Bone marrow (tissue), 2 donors: Measurements from ENCODE around the gene TTLL11.

Experiments used
- DNase-seq, 2 donors: peaks; one replicate each; lab custom pipeline; 2025; lab: John Stamatoyannopoulos, UW

Gene TTLL11

DNA sequence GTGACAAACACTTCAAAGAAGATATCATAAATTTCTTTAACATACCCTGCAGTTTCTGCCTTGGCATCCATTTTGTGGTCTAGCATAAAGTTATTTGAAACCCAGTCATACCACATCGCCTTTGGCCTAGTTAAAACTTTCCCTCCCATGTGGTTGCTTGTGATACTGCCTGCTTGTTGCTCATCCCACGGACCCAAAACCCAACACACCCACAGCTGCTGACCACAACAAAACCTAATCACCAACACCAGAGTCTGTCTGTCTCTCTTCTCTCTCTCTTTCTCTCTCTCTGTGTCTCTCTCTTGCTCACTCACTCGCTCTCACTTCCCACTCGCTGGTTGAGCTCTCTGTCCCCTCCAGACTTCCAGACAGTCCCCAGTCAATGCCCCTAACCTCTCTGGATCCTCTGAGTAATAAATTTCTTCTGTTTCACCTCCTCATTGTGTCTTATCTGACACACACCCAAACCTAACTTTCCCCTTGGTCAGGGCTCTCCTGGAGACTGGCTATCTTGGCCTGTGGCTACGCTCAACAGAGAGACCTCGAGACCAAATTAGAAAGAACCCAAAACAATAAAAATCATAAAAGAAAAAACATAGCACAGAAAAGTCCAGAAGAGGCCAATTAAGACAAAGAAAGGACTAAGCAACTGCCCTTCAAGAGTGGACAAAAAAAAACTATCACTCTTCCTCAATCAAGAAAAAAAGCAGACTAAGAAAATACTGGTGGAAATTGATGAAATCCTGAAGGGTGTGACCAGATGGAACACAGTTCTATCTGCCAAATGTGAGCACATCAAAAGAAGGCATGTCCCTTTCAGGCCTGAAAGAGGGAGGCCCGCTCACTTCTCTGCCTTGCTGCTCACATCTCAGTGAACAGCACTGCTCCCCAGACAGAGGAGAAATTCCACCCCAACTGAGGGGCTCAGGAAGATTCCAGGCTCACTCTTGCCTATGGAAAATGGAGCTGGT is 41.5 kb downstream of the TTLL11 start:
- DNase-seq: no peak

DNA sequence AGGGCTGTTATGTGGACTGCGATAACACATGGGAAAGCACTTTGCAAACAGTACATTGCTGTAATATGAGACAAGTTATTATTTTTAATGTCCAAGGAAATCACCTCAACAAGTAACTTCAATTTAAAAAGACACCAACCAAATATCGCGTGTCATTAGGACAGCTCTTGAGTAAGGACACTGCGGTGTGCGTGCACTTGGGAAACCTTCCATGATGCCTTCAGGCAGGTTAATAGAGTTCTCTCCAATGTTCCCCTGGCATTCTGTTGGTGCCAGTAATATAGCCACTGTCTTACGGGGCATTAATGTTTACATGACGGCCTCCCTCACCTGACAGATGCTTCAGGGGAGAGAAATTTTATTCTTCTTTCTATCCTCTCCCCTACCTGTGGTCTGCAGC is 42.9 kb downstream of the TTLL11 start:
- DNase-seq: no peak

DNA sequence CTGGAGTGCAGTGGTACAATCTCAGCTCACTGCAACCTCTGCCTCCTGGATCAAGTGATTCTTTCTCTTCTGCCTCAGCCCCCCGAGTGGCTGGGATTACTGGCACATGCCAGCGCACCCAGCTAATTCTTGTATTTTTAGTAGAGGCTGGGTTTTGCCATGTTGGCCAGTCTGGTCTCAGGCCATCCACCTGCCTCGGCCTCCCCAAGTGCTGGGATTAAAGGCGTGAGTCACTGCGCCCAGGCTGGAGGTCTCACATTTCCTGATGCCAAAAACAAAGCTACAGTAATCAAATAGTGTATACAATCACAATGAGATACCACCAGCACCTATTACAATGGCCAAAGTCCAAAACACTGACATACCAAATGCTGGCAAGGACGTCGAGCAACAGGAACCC is 51.1 kb downstream of the TTLL11 start:
- DNase-seq: no peak

DNA sequence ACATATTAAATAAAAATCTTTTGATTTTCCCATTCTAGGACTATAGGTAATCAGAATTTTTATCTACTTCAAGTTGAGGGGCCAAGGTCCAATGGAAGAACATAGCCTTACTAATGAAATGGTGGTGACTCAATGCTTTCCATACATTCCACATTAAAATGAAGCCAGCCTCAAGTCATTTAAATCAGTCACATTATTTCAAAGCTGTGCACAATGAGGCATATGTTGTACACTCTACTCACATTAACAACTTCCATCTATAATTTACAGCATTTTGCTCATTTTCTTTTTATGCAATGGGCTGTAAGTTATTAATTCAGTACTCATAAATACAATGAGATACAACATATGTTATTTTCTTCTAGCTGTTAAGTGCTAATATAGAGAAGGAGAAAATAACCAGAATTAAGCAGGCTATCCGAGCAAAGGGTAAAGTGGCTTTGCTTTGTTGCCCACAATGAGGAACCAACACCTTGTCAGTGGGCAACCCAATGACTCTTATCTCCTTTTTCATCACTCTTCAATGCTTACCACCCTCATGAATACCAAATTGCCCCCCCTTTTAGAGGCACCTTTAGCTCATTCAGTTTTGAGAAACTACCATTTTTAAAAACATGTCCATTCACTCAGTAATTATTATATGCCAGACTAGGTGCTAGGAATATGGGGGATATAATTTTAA is 52.4 kb downstream of the TTLL11 start:
- DNase-seq: no peak

DNA sequence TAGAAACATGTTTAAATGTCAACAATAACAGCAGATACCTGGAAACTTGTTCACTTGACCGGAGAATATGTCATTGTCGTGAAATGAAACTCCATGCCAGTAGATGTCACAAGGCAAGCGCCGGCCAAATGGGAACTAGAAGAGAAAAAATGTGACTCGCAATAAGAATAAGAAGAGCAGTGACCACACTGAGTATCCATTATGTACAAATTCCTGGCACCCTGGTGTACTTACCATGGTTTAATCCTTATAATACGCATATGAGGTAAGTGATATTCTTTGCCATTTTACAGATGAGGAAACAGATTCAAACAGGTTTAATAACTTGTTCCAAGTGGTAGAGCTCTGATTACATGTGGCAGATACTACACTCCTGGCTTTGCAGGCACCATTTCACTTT is 53.9 kb downstream of the TTLL11 start:
- DNase-seq: no peak

DNA sequence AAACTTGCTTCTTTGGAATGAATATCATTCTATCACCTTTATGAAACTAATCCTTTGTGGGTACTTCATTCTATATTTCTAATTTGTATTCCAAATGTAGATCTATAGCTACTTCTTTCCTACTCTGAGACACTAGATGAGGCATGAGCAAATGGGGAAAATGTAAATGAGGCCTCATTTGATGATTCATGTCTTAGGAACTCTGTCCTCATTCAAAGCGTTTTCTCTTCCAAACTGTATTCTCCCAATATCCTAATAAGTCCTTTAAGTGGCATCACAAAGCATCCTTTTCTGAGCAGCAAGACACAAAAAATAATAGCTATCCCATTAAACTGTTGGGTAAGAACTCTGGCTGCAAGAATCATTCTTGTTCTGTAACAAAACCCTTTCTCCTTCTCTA is 56.1 kb downstream of the TTLL11 start:
- no peak for DNase-seq

DNA sequence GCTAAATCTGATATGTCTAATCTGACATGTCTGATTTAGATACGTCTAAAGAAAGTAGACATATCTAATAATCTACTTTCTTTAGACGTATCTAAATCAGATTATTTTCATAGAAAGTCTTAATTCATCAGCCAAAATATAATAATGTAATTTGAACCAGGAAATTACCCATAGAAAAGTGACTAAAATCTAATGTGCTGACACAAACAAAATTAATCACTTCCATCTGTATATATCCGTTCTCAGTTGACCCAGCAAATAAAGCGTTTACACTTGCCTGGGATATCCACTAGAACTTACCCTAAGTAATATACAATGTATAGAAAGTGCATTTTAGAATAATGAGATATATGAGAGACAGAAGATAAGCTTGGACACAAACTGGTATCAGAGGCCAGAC is 56.7 kb downstream of the TTLL11 start:
- no peak for DNase-seq

DNA sequence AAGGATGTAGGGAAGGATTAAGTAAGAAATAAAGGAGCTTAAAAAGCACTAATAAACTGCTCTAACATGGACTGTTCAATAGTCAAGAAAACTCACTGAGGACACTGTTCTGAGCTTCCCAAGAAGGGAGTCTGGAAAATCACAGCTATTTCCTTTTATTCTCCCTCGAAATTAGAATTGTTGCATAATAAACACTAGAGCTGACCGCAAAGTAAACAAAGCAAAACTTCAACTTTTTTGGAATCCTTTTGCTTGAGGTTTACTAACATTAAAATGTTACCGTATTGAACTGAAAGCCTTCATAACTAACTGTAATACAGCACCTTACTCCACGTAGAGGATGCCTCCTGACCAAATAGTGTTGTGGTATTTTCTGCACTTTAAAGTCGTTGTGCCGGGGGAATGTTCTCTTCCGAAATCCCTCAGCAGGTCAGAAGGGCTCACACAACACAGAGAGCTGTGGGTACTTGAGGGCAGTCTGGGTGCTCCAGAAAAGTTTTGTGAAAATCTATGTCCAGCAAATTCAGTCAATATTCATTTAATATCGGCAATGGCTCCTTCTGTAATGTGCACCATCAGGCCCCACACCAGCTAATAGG is 59.2 kb downstream of the TTLL11 start:
- no peak for DNase-seq

DNA sequence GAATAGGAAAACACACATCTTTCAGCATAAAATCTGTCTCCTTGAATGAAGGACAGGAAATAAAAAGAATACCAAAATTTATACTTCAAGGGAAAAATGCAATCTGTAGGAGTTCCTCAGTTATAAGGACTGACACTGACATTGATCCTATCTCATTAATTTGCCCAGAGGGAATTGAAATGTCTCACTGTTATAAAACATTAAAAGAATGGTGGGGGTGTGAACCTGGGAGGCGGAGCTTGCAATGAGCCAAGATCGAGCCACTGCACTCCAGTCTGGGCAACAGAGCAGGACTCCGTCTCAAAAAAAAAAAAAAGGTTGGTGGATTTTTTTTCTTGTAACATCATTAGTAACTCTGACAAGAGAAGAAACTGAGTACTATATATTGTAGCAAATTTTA is 60.8 kb downstream of the TTLL11 start:
- DNase-seq: no peak

DNA sequence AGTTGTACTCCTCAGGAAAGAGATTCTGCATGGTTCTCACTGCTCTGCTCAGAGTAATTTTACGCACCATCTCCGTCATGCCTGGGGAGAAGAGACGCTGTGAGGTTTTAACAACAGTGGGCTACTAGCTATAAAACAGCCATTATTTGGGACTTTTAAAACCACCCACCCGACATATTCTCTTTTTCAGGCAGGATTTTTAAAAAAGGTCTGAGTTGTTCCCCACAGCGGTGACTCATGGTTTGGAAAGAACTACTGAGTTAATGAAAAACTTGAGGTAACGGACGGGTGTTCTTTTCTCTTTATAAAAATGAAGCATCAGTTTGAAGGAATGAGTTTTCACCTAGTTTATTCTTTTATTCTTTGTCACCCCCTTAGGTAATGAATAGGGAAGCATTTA is 61.3 kb downstream of the TTLL11 start:
- no peak for DNase-seq

DNA sequence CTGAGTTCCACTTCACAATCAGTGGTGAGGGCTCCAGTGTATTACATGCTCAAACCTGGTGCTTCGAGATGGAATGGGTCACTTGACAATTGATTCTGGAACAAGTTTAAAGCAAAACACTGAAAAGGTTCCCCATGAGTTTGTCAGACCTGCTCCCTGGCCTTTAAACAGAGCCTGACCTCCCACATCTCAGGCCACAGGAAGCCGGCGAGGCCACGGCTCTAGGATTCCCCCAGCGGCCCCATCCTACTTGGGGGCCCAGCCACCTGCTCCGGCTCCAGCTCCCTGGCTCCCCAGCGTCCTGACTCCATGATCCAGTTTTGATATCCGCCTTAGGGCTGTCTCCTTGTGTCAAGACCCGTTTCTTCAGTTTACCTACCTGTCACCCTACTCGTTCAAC is 62.0 kb downstream of the TTLL11 start:
- DNase-seq: no peak

DNA sequence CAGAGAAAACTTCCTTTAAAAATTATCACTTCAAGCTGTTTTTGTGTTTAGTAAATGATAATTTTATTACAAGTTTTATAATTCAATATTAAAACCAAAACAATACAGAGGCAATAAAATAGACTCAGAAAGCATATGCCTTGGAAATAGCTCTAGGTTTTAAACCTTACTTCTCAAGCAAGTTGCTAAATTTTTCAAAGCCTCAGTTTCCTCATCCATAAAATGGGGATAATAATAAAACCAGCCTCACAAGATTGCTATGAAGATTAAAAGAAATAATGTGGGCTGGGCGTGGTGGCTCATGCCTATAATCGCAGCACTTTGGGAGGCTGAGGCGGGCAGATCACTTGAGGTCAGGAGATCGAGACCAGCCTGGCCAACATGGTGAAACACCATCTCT is 62.8 kb downstream of the TTLL11 start:
- DNase-seq: no peak

DNA sequence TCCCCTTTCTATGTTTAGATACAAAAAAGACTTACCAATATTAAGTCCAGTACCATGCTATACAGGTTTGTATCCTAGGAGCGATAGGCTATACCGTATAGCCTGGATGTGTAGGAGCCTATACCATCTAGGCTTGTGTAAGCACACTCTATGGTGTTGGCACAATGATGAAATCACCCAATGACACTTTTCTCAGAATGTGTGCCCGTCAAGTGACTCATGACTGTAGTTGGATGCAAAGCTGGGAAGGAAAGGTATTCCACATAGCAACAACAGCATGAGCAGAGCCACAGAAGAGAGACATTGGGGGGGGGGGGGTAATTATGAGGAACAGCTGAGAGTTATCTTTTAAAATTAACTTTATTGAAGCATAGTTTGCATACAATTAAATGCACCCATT is 63.2 kb downstream of the TTLL11 start:
- no peak for DNase-seq

DNA sequence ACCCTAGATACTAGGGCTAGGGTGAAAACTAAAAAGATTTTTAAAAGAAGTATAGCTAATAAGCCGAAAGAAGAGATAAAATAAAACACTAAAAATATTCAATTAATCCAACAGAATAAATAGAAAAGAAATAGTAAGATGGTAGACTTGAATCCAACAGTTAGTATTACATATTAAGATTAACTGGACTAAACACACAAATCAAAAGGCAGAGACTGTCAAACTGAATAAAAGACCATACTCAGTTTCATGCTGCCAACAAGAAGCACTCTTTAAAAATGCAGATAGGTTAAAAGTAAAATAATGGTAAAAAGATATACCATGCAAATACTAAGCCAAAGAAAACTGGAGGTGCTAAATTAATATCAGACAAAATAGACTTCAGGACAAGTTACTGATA is 65.0 kb downstream of the TTLL11 start:
- DNase-seq: no peak

DNA sequence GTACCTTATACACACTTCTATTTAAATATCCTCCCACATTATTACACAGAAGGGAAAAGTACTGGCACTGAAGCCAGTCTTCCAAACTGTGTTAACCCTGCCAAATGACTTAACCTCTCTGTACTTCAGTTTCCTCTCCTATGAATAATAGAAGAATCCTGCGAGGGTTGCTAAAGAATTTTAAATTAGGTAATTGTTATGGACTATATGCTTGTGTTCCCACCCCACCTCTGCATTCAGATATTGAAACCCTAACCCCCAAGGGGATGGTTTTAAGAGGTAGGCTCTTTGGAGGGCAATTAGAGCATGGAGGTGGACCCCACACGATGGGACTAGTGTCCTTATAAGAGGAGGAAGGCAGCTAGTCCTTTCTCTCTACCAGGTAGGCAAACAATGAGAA is 72.7 kb downstream of the TTLL11 start:
- no peak for DNase-seq

DNA sequence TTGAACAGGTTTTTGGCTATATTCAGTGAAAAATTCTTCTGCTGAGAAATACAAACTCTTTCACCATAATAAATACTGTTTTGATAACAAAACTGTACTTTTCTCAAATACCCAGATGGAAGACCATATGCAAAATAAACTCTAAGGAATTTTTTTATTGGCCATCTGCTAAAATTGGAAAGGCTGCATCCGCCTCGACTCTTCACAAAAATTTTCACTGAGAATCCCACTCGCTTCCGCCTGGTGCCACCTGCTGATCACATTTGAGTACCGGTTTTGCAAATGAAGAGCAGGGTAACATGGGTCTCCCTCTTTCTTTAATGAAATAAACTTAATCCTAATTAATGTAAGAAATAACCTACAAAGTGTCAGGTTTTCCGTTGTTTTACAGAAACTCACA is 76.4 kb downstream of the TTLL11 start:
- no peak for DNase-seq

DNA sequence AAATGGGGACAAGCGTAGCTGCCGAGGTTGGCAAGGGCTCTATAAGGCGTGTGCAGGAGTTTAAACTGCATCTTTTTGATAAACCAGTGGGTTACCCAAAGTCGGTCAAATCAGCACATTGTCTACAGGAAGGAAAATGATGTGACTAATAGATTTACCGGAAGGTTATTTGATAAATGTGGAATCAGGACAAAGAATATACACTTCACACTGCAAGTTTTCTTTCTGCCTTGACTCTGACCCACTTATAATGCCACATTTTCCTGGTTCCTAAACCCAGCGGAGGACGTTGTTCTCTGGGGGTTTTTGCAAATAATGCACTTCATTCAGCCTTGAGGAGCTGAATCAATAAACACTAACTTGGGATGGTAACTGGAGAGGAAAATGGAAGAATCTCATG is 76.8 kb downstream of the TTLL11 start:
- no peak for DNase-seq

DNA sequence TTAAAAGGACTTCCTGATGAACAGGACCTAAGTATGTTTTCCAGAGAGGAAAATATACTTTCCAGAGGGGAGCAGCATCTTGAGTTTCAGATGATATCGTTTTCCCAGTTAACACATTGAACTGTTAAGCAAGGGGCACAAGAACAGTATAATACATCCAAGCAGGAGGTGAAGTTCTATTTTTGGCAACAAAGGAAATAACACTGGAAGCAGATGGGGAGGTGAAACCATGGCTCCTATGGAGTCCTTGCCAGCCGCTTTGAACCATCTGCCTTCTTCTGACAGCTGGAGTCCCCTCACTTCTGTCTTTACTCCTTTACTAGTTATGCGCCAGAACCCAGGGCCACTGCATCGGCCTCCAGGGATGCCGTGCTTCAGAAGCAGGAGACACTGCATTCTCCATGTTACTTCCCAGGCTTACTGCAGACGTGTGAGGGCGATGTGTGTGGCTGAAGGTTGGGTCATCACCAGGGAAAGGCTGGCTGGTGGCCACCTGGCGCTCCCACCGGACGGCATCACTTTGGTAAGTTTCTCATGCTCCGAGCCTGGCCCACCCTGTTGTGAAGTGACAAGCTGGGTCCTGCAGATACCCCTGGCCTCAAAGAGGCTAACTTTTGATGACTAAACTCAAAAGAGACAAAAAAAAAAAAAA is 77.8 kb downstream of the TTLL11 start:
- no peak for DNase-seq

DNA sequence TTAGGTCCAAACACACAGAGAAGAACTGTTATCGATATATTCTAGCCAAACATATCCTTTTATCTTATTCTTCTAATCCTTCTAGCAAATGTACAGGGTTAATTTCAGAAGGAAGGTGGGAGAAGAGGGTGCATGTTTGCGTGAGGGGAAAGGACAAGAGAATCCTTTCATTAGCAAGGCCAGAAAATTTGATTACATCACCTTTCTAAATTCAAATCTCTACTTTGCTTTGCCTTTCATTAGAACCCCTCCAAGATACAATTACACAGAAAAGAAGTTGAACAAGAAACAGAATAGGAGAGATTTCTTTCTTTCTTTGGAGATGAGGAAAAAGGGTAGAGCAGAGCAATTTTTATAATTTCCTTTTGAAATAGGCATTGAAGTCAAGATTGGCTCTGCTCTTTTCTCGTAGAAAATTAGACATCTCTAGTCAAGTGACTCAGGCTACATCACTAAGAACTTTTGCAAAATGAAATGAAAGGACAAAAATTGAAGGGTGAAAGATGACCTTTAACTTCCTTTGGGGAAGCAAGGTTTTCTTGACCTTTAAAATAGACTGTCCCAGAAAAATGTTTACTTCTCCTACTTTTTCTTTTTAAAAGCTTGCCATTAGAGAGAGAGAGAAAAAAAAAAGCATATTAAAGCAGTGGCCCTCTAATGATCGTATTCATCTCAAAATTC is 81.2 kb downstream of the TTLL11 start:
- DNase-seq: no peak

DNA sequence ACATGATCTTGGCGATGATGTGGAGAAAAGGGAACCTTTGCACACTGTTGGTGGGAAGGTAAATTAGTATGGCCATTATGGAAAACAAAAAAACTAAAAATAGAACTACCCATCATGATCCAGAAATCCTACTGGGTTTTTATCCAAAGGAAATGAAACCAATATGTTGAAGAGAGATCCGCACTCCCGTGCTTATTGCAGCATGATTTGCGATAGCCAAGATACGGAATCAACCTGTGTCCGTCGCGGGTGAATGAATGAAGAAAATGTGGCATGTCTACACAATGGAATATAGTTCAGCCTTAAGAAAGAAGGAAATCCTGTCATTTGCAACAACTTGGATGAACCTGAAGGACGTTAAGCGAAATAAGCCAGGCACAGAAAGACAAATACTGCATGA is 84.5 kb downstream of the TTLL11 start:
- DNase-seq: no peak

DNA sequence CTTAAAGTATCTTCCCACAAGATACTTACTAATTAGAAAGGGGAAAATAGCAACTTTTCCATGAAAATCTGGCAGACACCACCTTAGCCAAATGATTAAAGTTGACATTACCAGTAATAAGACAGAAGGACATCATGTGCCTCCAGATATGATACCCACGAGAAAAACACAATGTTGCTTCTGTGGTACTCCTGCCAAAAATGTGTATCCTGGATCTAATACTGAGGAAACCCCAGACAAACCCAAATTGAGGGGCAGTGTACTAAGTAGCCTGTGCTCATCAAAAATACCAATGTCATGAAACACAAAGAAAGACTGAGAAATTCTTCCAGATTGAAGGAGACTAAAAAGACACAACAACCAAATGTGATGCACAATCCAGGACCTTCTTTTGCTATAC is 85.3 kb downstream of the TTLL11 start:
- DNase-seq: no peak

DNA sequence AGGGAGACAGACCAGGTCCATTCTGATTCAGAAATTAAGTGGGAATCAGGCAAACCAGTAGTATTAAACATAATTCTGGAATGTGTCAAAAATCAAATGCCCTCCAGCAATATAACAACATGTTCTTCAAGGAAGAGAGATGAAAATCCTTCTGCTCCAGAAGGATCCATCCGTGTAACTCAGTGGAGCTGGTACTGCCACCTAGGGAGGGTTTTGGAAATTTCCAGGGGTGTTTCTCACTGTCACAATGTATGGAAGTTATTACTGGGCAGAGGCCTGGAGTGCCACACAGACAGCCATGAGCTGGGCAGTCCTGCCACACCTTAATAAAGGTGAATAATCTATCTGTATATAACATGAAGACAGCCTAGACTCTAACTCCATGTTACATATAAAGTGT is 87.5 kb downstream of the TTLL11 start:
- no peak for DNase-seq
